HepG2 (cell line): ENCODE data around the gene SLC26A2.

Experiments
- RARA ChIP-seq: IDR thresholded peaks from 2 replicates; pipeline ENCODE4 v1.6.1; 2016; ENCODE audit warnings: missing genetic modification reagents, missing compliant biosample characterization
- TEAD2 ChIP-seq: sonication (generic); formaldehyde crosslinking; IDR thresholded peaks from 2 replicates; pipeline ENCODE4 v1.9.0; 2021; ENCODE audit warnings: missing genetic modification reagents
- ZNF550 ChIP-seq: sonication (generic); formaldehyde crosslinking; IDR thresholded peaks from 2 replicates; pipeline ENCODE4 v1.4.0; 2020; ENCODE audit warnings: mild to moderate bottlenecking, missing genetic modification reagents, borderline replicate concordance
- TF ChIP-seq, protein P1 (sequence below): conservative IDR thresholded peaks from 2 replicates; pipeline ENCODE4 v1.6.1; 2018; ENCODE audit warnings: missing genetic modification reagents
- TF ChIP-seq, protein P2 (sequence below): sonication (generic); formaldehyde crosslinking; IDR thresholded peaks from 2 replicates; pipeline ENCODE4 v1.5.0; 2020; ENCODE audit warnings: mild to moderate bottlenecking, missing genetic modification reagents, moderate library complexity
- TF ChIP-seq, protein P3 (sequence below): sonication (generic); formaldehyde crosslinking; IDR thresholded peaks from 2 replicates; pipeline ENCODE4 v1.8.0; 2022; ENCODE audit warnings: mild to moderate bottlenecking, missing genetic modification reagents
- TF ChIP-seq, protein P4 (sequence below): sonication (generic); formaldehyde crosslinking; IDR thresholded peaks from 2 replicates; pipeline ENCODE4 v1.4.0; 2020; ENCODE audit warnings: missing genetic modification reagents
- TF ChIP-seq, protein P5 (sequence below): sonication (generic); formaldehyde crosslinking; IDR thresholded peaks from 2 replicates; pipeline ENCODE4 v1.9.0; 2022; ENCODE audit warnings: low read depth, missing genetic modification reagents
- TF ChIP-seq, protein P6 (sequence below): sonication (generic); formaldehyde crosslinking; IDR thresholded peaks from 2 replicates; pipeline ENCODE4 v1.4.0; 2020; ENCODE audit warnings: missing genetic modification reagents, borderline replicate concordance
- TF ChIP-seq, protein P7 (sequence below): sonication (generic); formaldehyde crosslinking; IDR thresholded peaks from 2 replicates; pipeline ENCODE4 v1.8.0; 2022; ENCODE audit warnings: missing genetic modification reagents, mild to moderate bottlenecking, borderline replicate concordance

DNA sequence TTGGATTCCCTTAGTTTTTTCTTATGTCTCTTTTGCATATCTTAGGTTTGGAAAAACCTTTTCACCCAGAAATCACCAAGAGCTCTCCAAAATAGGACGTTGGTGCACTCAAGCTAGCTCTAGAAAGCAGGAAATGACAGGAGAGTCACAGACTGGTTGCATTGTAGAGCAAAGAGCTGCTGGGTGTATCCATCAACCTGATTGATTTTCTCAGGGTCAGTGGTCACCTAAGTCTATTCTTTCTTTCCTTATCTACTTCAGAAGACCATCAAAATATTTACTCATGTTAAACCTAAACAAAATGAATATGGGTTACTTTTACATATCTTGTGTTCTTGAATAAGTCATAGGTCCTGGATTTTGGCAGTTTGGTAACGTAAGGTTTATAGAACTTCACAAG, 14.9 kb downstream of the SLC26A2 start:
- TF ChIP-seq, protein P1, sequence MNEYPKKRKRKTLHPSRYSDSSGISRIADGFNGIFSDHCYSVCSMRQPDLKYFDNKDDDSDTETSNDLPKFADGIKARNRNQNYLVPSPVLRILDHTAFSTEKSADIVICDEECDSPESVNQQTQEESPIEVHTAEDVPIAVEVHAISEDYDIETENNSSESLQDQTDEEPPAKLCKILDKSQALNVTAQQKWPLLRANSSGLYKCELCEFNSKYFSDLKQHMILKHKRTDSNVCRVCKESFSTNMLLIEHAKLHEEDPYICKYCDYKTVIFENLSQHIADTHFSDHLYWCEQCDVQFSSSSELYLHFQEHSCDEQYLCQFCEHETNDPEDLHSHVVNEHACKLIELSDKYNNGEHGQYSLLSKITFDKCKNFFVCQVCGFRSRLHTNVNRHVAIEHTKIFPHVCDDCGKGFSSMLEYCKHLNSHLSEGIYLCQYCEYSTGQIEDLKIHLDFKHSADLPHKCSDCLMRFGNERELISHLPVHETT (CRISPR knock-in tag): no peak
- TF ChIP-seq, protein P2, sequence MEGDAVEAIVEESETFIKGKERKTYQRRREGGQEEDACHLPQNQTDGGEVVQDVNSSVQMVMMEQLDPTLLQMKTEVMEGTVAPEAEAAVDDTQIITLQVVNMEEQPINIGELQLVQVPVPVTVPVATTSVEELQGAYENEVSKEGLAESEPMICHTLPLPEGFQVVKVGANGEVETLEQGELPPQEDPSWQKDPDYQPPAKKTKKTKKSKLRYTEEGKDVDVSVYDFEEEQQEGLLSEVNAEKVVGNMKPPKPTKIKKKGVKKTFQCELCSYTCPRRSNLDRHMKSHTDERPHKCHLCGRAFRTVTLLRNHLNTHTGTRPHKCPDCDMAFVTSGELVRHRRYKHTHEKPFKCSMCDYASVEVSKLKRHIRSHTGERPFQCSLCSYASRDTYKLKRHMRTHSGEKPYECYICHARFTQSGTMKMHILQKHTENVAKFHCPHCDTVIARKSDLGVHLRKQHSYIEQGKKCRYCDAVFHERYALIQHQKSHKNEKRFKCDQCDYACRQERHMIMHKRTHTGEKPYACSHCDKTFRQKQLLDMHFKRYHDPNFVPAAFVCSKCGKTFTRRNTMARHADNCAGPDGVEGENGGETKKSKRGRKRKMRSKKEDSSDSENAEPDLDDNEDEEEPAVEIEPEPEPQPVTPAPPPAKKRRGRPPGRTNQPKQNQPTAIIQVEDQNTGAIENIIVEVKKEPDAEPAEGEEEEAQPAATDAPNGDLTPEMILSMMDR (CRISPR knock-in tag): no peak
- TF ChIP-seq ZNF550 (CRISPR knock-in tag) (no peak), RARA (no peak), TEAD2 (no peak)
- TF ChIP-seq, protein P3, sequence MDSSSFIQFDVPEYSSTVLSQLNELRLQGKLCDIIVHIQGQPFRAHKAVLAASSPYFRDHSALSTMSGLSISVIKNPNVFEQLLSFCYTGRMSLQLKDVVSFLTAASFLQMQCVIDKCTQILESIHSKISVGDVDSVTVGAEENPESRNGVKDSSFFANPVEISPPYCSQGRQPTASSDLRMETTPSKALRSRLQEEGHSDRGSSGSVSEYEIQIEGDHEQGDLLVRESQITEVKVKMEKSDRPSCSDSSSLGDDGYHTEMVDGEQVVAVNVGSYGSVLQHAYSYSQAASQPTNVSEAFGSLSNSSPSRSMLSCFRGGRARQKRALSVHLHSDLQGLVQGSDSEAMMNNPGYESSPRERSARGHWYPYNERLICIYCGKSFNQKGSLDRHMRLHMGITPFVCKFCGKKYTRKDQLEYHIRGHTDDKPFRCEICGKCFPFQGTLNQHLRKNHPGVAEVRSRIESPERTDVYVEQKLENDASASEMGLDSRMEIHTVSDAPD (CRISPR knock-in tag): no peak
- TF ChIP-seq, protein P4, sequence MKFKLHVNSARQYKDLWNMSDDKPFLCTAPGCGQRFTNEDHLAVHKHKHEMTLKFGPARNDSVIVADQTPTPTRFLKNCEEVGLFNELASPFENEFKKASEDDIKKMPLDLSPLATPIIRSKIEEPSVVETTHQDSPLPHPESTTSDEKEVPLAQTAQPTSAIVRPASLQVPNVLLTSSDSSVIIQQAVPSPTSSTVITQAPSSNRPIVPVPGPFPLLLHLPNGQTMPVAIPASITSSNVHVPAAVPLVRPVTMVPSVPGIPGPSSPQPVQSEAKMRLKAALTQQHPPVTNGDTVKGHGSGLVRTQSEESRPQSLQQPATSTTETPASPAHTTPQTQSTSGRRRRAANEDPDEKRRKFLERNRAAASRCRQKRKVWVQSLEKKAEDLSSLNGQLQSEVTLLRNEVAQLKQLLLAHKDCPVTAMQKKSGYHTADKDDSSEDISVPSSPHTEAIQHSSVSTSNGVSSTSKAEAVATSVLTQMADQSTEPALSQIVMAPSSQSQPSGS (CRISPR knock-in tag): no peak
- TF ChIP-seq, protein P5, sequence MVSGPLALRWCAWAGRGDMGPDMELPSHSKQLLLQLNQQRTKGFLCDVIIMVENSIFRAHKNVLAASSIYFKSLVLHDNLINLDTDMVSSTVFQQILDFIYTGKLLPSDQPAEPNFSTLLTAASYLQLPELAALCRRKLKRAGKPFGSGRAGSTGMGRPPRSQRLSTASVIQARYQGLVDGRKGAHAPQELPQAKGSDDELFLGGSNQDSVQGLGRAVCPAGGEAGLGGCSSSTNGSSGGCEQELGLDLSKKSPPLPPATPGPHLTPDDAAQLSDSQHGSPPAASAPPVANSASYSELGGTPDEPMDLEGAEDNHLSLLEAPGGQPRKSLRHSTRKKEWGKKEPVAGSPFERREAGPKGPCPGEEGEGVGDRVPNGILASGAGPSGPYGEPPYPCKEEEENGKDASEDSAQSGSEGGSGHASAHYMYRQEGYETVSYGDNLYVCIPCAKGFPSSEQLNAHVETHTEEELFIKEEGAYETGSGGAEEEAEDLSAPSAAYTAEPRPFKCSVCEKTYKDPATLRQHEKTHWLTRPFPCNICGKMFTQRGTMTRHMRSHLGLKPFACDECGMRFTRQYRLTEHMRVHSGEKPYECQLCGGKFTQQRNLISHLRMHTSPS: no peak
- TF ChIP-seq, protein P6, sequence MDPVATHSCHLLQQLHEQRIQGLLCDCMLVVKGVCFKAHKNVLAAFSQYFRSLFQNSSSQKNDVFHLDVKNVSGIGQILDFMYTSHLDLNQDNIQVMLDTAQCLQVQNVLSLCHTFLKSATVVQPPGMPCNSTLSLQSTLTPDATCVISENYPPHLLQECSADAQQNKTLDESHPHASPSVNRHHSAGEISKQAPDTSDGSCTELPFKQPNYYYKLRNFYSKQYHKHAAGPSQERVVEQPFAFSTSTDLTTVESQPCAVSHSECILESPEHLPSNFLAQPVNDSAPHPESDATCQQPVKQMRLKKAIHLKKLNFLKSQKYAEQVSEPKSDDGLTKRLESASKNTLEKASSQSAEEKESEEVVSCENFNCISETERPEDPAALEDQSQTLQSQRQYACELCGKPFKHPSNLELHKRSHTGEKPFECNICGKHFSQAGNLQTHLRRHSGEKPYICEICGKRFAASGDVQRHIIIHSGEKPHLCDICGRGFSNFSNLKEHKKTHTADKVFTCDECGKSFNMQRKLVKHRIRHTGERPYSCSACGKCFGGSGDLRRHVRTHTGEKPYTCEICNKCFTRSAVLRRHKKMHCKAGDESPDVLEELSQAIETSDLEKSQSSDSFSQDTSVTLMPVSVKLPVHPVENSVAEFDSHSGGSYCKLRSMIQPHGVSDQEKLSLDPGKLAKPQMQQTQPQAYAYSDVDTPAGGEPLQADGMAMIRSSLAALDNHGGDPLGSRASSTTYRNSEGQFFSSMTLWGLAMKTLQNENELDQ (CRISPR knock-in tag): no peak
- TF ChIP-seq, protein P7, sequence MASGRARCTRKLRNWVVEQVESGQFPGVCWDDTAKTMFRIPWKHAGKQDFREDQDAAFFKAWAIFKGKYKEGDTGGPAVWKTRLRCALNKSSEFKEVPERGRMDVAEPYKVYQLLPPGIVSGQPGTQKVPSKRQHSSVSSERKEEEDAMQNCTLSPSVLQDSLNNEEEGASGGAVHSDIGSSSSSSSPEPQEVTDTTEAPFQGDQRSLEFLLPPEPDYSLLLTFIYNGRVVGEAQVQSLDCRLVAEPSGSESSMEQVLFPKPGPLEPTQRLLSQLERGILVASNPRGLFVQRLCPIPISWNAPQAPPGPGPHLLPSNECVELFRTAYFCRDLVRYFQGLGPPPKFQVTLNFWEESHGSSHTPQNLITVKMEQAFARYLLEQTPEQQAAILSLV (CRISPR knock-in tag): no peak
